Measurements from ENCODE around the gene CEP131.

DNA sequence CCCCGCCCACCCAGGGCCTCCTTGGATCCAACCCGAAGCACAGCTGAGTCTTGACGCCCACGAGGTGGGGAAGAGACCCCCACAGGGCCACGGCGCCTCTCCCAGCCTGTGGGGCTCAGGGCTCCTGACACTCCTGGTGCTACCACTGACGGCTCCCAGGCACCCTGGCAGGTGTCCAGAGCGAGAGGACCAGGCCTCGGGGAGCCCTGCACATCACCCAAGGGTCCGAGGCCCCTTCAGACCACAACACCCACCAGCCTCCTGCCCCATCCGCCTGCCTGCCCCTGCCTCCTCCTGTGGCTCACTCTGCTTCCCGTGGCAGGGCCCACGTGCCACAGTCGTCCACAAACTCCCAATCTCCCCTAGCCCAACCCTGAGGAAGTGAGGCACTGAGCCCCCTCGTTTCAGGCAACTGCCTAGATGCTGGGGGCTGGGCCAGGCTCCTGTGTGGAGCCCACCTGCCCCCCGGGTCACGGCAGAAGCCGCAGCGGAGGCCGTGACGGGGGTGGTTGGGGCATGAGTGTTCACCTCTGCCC, 28.5 kb downstream of the CEP131 start:
- TF ChIP-seq, protein P1, sequence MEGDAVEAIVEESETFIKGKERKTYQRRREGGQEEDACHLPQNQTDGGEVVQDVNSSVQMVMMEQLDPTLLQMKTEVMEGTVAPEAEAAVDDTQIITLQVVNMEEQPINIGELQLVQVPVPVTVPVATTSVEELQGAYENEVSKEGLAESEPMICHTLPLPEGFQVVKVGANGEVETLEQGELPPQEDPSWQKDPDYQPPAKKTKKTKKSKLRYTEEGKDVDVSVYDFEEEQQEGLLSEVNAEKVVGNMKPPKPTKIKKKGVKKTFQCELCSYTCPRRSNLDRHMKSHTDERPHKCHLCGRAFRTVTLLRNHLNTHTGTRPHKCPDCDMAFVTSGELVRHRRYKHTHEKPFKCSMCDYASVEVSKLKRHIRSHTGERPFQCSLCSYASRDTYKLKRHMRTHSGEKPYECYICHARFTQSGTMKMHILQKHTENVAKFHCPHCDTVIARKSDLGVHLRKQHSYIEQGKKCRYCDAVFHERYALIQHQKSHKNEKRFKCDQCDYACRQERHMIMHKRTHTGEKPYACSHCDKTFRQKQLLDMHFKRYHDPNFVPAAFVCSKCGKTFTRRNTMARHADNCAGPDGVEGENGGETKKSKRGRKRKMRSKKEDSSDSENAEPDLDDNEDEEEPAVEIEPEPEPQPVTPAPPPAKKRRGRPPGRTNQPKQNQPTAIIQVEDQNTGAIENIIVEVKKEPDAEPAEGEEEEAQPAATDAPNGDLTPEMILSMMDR (tag by site-specific recombination; IDR thresholded peaks at IDR 0.05): no peak
- TF ChIP-seq KLF7 (tag by site-specific recombination; IDR thresholded peaks at IDR 0.05; ENCODE audit: borderline replicate concordance) (no peak), ZNF670 (tag by site-specific recombination; IDR thresholded peaks at IDR 0.05; ENCODE audit: low read depth) (no peak), HOXA7 (CRISPR knock-in tag; IDR thresholded peaks at IDR 0.05; ENCODE audit: borderline replicate concordance) (no peak), ZNF16 (tag by site-specific recombination; IDR thresholded peaks at IDR 0.05; ENCODE audit: low read depth) (no peak), ZNF341 (tag by site-specific recombination; IDR thresholded peaks at IDR 0.05; ENCODE audit: low read depth) (no peak), KLF16 (tag by site-specific recombination; IDR thresholded peaks at IDR 0.05) (no peak), ZNF830 (tag by site-specific recombination; IDR thresholded peaks at IDR 0.05; ENCODE audit: low read depth) (no peak)
- TF ChIP-seq, protein P2, sequence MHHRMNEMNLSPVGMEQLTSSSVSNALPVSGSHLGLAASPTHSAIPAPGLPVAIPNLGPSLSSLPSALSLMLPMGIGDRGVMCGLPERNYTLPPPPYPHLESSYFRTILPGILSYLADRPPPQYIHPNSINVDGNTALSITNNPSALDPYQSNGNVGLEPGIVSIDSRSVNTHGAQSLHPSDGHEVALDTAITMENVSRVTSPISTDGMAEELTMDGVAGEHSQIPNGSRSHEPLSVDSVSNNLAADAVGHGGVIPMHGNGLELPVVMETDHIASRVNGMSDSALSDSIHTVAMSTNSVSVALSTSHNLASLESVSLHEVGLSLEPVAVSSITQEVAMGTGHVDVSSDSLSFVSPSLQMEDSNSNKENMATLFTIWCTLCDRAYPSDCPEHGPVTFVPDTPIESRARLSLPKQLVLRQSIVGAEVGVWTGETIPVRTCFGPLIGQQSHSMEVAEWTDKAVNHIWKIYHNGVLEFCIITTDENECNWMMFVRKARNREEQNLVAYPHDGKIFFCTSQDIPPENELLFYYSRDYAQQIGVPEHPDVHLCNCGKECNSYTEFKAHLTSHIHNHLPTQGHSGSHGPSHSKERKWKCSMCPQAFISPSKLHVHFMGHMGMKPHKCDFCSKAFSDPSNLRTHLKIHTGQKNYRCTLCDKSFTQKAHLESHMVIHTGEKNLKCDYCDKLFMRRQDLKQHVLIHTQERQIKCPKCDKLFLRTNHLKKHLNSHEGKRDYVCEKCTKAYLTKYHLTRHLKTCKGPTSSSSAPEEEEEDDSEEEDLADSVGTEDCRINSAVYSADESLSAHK (tag by site-specific recombination; IDR thresholded peaks at IDR 0.05): no peak
- TF ChIP-seq, protein P3, sequence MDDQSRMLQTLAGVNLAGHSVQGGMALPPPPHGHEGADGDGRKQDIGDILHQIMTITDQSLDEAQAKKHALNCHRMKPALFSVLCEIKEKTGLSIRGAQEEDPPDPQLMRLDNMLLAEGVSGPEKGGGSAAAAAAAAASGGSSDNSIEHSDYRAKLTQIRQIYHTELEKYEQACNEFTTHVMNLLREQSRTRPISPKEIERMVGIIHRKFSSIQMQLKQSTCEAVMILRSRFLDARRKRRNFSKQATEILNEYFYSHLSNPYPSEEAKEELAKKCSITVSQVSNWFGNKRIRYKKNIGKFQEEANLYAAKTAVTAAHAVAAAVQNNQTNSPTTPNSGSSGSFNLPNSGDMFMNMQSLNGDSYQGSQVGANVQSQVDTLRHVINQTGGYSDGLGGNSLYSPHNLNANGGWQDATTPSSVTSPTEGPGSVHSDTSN (CRISPR knock-in tag; IDR thresholded peaks at IDR 0.05): no peak
- TF ChIP-seq, protein P4, sequence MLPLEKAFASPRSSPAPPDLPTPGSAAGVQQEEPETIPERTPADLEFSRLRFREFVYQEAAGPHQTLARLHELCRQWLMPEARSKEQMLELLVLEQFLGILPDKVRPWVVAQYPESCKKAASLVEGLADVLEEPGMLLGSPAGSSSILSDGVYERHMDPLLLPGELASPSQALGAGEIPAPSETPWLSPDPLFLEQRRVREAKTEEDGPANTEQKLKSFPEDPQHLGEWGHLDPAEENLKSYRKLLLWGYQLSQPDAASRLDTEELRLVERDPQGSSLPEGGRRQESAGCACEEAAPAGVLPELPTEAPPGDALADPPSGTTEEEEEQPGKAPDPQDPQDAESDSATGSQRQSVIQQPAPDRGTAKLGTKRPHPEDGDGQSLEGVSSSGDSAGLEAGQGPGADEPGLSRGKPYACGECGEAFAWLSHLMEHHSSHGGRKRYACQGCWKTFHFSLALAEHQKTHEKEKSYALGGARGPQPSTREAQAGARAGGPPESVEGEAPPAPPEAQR (tag by site-specific recombination; IDR thresholded peaks at IDR 0.05): no peak
- TF ChIP-seq, protein P5, sequence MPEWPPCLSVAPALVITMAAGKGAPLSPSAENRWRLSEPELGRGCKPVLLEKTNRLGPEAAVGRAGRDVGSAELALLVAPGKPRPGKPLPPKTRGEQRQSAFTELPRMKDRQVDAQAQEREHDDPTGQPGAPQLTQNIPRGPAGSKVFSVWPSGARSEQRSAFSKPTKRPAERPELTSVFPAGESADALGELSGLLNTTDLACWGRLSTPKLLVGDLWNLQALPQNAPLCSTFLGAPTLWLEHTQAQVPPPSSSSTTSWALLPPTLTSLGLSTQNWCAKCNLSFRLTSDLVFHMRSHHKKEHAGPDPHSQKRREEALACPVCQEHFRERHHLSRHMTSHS (tag by site-specific recombination; IDR thresholded peaks at IDR 0.05): no peak
